K562 (cell line): ENCODE measurements around the gene POR. TPM values are rescaled to one million over a fixed set of nuclear protein-coding genes. Genes with fewer than 3 reads are reported as not detected.

Experiments used
- CAMTA2 ChIP-seq: fragments of 250-450 bp; sonication (Bioruptor Pico); conservative IDR thresholded peaks from 2 replicates; pipeline ENCODE4 v1.5.1; 2022
- CBX1 ChIP-seq: sonication (generic); IDR thresholded peaks from 2 replicates; pipeline ENCODE4 v1.6.1; 2016; ENCODE audit warnings: antibody characterized with exemption, low read depth, mild to moderate bottlenecking
- CHD1 ChIP-seq: fragments of 200-600 bp; sonication (generic); IDR thresholded peaks from one replicate; pipeline ENCODE4 v1.6.1; 2012; ENCODE audit warnings: mild to moderate bottlenecking, moderate library complexity, low read length, inconsistent platforms
- EWSR1 ChIP-seq: fragments of 450-650 bp; IDR thresholded peaks from 2 replicates; pipeline ENCODE4 v1.6.1; 2018; ENCODE audit warnings: borderline replicate concordance, mild to moderate bottlenecking, low read depth, moderate library complexity; ENCODE audit not compliant: partially characterized antibody
- GABPB2 ChIP-seq: fragments of 250-450 bp; sonication (Bioruptor Pico); conservative IDR thresholded peaks from 2 replicates; pipeline ENCODE4 v1.5.1; 2021; ENCODE audit warnings: mild to moderate bottlenecking
- HDAC8 ChIP-seq: fragments of 450-650 bp; IDR thresholded peaks from 2 replicates; pipeline ENCODE4 v1.6.1; 2016; ENCODE audit warnings: mild to moderate bottlenecking, missing genetic modification characterization, moderate library complexity, missing compliant biosample characterization
- HNRNPL ChIP-seq: fragments of 200-400 bp; formaldehyde crosslinking; IDR thresholded peaks from 2 replicates; pipeline ENCODE4 v1.6.1; 2017; ENCODE audit warnings: low read depth, mild to moderate bottlenecking, low read length
- ILF3 ChIP-seq: fragments of 450-650 bp; IDR thresholded peaks from 2 replicates; pipeline ENCODE4 v1.6.1; 2018; ENCODE audit warnings: antibody characterized with exemption, mild to moderate bottlenecking, moderate library complexity, borderline replicate concordance
- ILK ChIP-seq: fragments of 450-650 bp; IDR thresholded peaks from 2 replicates; pipeline ENCODE4 v1.6.1; 2016; ENCODE audit warnings: missing genetic modification characterization, low read depth, mild to moderate bottlenecking, missing compliant biosample characterization, moderate library complexity, borderline replicate concordance
- KLF16 ChIP-seq: IDR thresholded peaks from 2 replicates; pipeline ENCODE4 v1.6.1; 2016; ENCODE audit warnings: antibody characterized with exemption
- NFXL1 ChIP-seq: fragments of 450-650 bp; formaldehyde crosslinking; IDR thresholded peaks from 2 replicates; pipeline ENCODE4 v1.4.0; 2021; ENCODE audit warnings: mild to moderate bottlenecking
- POLR2H ChIP-seq: IDR thresholded peaks from 2 replicates; pipeline ENCODE4 v1.6.1; 2016; ENCODE audit warnings: missing genetic modification characterization, low read depth, mild to moderate bottlenecking, control low read depth, missing compliant biosample characterization, moderate library complexity
- PREB ChIP-seq: sonication (generic); formaldehyde crosslinking; IDR thresholded peaks from 2 replicates; pipeline ENCODE4 v1.8.1; 2023; ENCODE audit warnings: mild to moderate bottlenecking, missing genetic modification reagents
- RFX5 ChIP-seq: IDR thresholded peaks from 2 replicates; pipeline ENCODE4 v1.6.1; 2011; ENCODE audit warnings: low read depth, mild to moderate bottlenecking, improper control_type of control experiment, low read length
- SRF ChIP-seq, 2 experiments: fragments of 250-450, 450-650 bp in 1 of 2; sonication (Bioruptor Pico) in 1 of 2; sonication (generic) in 1 of 2; formaldehyde crosslinking; IDR thresholded peaks; 2 replicates each; pipeline versions ENCODE4 v1.5.0 to v1.5.1; 2020 to 2022; ENCODE audit warnings: mild to moderate bottlenecking in 1 of 2, missing genetic modification reagents in 1 of 2
- TBP ChIP-seq: optimal IDR thresholded peaks from 2 replicates; pipeline ENCODE3; 2011; ENCODE audit warnings: low read depth, low read length, improper control_type of control experiment
- ZNF140 ChIP-seq: fragments of 250-450 bp; sonication (Bioruptor Pico); IDR thresholded peaks from 2 replicates; pipeline ENCODE4 v1.8.0; 2021; ENCODE audit warnings: moderate library complexity, mild to moderate bottlenecking, inconsistent platforms
- ZNF316 ChIP-seq: fragments of 450-650 bp; IDR thresholded peaks from 2 replicates; pipeline ENCODE4 v1.6.1; 2016
- polyA plus RNA-seq, 8 experiments: library from polyadenylated mRNA; depleted of rRNA in 4 of 8; stranded (reverse) in 5 of 8; unstranded in 3 of 8; fragments of >200 nt; fragmentation: Nextera tagmentation in 2 of 8; fragmentation: Illumina TruSeq in 1 of 8; extraction: Ambion mirVana in 2 of 8; extraction: Trizol in 1 of 8; gene quantifications; 2 replicates each; pipeline versions ENCODE4 v1.2.1 to v1.2.3, GENCODE V29; 2011 to 2014; ENCODE audit warnings: inconsistent platforms in 1 of 8, missing spikeins in 1 of 8
- total RNA-seq, 7 experiments: library from RNA; depleted of rRNA in 6 of 7; stranded (reverse); fragments of >200 nt in 6 of 7; fragmentation: Illumina TruSeq in 2 of 7; extraction: Trizol in 2 of 7; gene quantifications; 2 replicates each; pipeline versions ENCODE4 v1.2.1 to v1.2.3, GENCODE V29; 2011 to 2021; ENCODE audit warnings: low replicate concordance in 1 of 7
- TF ChIP-seq, protein P1 (sequence below): fragments of 250-450 bp; sonication (Bioruptor Pico); IDR thresholded peaks from 2 replicates; pipeline ENCODE4 v1.9.0; 2021; ENCODE audit warnings: mild to moderate bottlenecking, inconsistent platforms
- TF ChIP-seq, protein P2 (sequence below): fragments of 200-800 bp; sonication (Bioruptor generic); IDR thresholded peaks from 2 replicates; pipeline ENCODE4 v1.6.1; 2016; ENCODE audit warnings: missing genetic modification characterization, missing compliant biosample characterization

The POR gene
- total and polyA plus RNA-seq, 9 of the 15 experiments (the other 6 are each of a cell fraction or from before 2014, with no cell fraction given) = 4.7 to 142 (median 40.8) TPM

DNA sequence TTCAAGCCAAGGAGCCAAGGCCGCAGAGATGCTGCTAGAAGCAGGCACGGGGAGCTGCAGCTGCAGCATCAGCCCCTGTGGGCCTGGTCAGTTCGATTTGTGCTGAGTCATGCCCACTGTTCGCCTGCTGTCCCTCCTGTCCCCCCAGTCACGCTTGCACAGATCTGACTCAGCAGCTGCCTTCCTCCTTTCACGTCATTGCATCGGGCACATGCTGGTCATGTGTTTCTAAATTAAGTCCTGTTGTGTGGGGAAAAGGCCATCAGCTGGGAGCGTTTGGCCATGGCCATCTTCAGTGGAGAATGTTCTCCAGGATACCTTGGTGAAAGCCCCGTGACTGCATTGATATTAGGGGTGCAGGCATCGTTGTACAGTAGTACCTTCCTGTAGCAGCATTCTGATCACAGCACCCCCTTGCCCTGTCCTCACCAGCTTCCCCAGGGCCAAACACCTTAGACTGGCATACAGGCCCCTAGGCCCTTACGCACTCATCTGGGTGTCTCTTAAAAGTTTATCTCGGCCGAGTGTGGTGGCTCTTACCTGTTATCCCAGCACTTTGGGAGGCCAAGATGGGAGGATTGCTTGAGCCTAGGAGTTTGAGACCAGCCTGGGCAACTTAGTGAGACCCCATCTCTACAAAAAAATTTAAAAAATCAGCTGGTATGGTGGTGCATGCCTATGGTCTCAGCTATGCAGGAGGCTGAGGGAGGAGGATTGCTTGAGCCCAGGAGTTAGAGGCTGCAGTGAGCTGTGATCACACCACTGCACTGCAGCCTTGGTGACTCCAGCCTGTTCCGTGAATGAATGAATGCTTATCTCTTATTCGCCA lies 23.2 kb downstream of the POR start (continued):
- no peak for TF ChIP-seq PREB
- no peak for TF ChIP-seq ILF3
- TF ChIP-seq RFX5 = no peak
- no peak for TF ChIP-seq CHD1
- 0 out of 2 replicates have a peak, but pooled peaks have one; percentile 71 for TF ChIP-seq HDAC8 (tag)
- TF ChIP-seq ZNF316 = peak; percentile 100
- TF ChIP-seq, protein P1, sequence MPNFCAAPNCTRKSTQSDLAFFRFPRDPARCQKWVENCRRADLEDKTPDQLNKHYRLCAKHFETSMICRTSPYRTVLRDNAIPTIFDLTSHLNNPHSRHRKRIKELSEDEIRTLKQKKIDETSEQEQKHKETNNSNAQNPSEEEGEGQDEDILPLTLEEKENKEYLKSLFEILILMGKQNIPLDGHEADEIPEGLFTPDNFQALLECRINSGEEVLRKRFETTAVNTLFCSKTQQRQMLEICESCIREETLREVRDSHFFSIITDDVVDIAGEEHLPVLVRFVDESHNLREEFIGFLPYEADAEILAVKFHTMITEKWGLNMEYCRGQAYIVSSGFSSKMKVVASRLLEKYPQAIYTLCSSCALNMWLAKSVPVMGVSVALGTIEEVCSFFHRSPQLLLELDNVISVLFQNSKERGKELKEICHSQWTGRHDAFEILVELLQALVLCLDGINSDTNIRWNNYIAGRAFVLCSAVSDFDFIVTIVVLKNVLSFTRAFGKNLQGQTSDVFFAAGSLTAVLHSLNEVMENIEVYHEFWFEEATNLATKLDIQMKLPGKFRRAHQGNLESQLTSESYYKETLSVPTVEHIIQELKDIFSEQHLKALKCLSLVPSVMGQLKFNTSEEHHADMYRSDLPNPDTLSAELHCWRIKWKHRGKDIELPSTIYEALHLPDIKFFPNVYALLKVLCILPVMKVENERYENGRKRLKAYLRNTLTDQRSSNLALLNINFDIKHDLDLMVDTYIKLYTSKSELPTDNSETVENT (CRISPR knock-in tag) = no peak
- no peak for TF ChIP-seq ZNF140 (CRISPR knock-in tag)
- TF ChIP-seq KLF16 = no peak
- TF ChIP-seq EWSR1 = no peak
- no peak; the same call in 1 of the 2 replicates for TF ChIP-seq CBX1
- no peak for TF ChIP-seq ILK (tag)
- no peak; the same call in 1 of the 2 replicates for TF ChIP-seq GABPB2
- no peak for TF ChIP-seq TBP
- TF ChIP-seq HNRNPL = no peak
- TF ChIP-seq, protein P2, sequence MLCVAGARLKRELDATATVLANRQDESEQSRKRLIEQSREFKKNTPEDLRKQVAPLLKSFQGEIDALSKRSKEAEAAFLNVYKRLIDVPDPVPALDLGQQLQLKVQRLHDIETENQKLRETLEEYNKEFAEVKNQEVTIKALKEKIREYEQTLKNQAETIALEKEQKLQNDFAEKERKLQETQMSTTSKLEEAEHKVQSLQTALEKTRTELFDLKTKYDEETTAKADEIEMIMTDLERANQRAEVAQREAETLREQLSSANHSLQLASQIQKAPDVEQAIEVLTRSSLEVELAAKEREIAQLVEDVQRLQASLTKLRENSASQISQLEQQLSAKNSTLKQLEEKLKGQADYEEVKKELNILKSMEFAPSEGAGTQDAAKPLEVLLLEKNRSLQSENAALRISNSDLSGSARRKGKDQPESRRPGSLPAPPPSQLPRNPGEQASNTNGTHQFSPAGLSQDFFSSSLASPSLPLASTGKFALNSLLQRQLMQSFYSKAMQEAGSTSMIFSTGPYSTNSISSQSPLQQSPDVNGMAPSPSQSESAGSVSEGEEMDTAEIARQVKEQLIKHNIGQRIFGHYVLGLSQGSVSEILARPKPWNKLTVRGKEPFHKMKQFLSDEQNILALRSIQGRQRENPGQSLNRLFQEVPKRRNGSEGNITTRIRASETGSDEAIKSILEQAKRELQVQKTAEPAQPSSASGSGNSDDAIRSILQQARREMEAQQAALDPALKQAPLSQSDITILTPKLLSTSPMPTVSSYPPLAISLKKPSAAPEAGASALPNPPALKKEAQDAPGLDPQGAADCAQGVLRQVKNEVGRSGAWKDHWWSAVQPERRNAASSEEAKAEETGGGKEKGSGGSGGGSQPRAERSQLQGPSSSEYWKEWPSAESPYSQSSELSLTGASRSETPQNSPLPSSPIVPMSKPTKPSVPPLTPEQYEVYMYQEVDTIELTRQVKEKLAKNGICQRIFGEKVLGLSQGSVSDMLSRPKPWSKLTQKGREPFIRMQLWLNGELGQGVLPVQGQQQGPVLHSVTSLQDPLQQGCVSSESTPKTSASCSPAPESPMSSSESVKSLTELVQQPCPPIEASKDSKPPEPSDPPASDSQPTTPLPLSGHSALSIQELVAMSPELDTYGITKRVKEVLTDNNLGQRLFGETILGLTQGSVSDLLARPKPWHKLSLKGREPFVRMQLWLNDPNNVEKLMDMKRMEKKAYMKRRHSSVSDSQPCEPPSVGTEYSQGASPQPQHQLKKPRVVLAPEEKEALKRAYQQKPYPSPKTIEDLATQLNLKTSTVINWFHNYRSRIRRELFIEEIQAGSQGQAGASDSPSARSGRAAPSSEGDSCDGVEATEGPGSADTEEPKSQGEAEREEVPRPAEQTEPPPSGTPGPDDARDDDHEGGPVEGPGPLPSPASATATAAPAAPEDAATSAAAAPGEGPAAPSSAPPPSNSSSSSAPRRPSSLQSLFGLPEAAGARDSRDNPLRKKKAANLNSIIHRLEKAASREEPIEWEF = no peak
- no peak for TF ChIP-seq POLR2H (tag)
- TF ChIP-seq NFXL1 (CRISPR knock-in tag) = peak; percentile 38; the same call in 1 of the 2 replicates
- no peak for TF ChIP-seq SRF (CRISPR knock-in tag; IDR thresholded peaks at IDR 0.05)
- no peak for TF ChIP-seq CAMTA2 (CRISPR knock-in tag)
